Activated T-helper 17 cell treated with anti-CD3 and anti-CD28 coated beads, Interleukin-2, amount 50 U/mL, for 72 hours (primary cell): ENCODE results near the gene PLA2R1. TPM values are rescaled to one million over a fixed set of nuclear protein-coding genes. Genes with fewer than 3 reads are reported as not detected.

Experiments
- ATAC-seq: fragments of 150-1000 bp; cut with Tn5 transposase; replicated peaks from 2 replicates; pipeline ENCODE4 v1.10.0; 2021; ENCODE audit warnings: mild to moderate bottlenecking, moderate library complexity
- H3K27ac Mint-ChIP-seq: one replicate; pipeline ENCODE4 v1.8.0; 2022; ENCODE audit warnings: mixed read lengths
- H3K27me3 Mint-ChIP-seq: one replicate; pipeline ENCODE4 v1.8.0; 2022; ENCODE audit warnings: mixed read lengths
- H3K36me3 Mint-ChIP-seq: one replicate; pipeline ENCODE4 v1.8.0; 2022; ENCODE audit warnings: low read depth, mild to moderate bottlenecking, mixed read lengths
- H3K4me1 Mint-ChIP-seq: one replicate; pipeline ENCODE4 v1.8.0; 2022; ENCODE audit warnings: mixed read lengths
- H3K4me3 Mint-ChIP-seq: one replicate; pipeline ENCODE4 v1.8.0; 2022; ENCODE audit warnings: mild to moderate bottlenecking, mixed read lengths
- H3K9me3 Mint-ChIP-seq: one replicate; pipeline ENCODE4 v1.8.0; 2022; ENCODE audit warnings: mixed read lengths
- total RNA-seq, 2 donors: library from RNA; stranded (reverse); gene quantifications; one replicate each; pipeline ENCODE4 v1.2.3, GENCODE V29; 2022

PLA2R1 gene
- total RNA-seq, 2 donors from 2014 or later, result 0.02 TPM; not detected in 1

DNA sequence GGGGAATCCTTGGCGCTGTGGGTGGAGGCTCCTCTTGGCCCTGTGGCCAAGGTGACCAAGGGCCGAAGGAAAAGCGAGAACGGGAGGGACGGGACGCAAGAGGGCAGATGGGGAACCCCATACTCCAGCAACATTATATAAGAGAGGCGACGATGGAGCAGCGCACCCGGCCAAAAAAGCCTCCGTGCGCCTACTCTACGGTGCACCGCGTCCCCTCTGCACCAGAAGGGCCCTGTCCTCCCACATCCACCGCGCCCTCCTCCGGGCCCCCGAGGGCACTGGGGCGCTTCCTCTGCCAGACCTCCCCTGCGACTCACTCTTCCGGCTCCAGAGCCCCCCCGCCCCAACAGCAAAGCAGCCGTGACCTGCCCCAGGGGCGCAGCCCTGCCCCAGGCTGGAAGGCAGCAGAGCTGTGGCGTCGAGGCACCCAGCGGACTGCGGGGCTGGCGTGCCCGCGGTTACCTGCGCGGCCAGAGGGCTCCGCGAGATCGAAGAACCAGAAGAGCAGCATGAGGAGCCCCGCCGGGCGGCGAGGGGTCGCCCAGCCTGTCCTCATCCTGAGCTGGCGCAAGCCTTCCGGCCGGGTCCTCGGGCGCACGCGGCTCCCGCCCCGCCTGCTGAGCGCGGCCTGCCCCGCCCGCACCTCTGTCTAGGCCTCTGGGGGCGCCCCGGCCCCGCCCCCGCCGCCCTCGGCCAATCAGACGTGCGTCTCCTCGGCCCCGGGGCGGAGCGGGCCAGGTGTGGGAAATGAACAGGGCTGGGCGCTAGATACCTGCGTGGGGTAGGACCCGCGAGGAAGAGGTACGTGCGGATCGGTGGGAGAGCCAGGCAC, 158.1 kb downstream of the PLA2R1 start, which contains the start of gene LY75:
Gene LY75 (minus strand): TSS at position 630 of the 832 bp plus-strand sequence.
- Mint-ChIP-seq H3K4me3 (peak within 1 kb of the TSS; percentile 95), H3K9me3 (no peaks in the 10 kb centered on the region), H3K27me3 (no peaks in the 10 kb centered on the region), H3K4me1 (peaks cover 30% of the 10 kb centered on the region), H3K36me3 (peaks cover 48% of the 10 kb centered on the region), H3K27ac (peak within 1 kb of the TSS; percentile 97)
- ATAC-seq, result peak; percentile 79

DNA sequence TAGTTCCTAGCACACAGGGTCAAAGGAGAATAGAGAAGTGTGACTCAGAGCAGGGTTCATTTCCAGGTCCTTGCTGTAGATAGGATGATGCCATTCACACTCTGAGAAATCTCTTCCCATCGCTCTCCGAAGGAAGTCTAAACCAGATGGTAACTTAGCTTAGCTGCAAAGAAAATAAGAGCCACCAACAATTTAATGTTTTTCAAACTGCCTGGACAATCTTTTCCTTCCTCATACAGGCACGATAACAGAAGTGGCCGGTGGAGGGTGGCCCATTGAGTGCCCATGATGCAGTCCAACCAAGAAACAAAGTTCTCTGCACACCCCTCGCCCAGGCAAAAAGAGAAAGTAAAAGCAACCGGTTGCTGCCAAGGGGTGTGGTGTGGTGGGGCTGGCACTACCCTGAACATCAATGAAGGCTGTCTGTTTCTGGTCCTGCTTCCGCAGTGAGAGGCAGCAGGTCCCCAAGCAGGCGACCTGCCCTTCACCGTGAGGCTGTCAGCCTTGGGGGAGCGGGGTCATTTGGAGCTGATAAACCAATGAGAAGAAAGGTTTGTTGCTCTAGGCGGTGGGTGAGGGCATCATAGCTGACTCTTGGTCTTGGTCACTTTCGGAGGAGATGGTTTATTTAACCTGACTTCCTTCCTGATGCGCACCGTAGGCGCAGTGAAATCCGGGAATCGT, 158.8 kb downstream of the PLA2R1 start:
- Mint-ChIP-seq H3K9me3 (no peaks in the 10 kb centered on the region), H3K27me3 (no peaks in the 10 kb centered on the region), H3K4me1 (peaks cover 24% of the 10 kb centered on the region), H3K27ac (peak overlapping the region; percentile 97), H3K4me3 (peak overlapping the region; percentile 95), H3K36me3 (peaks cover 56% of the 10 kb centered on the region)
- peak; percentile 61 for ATAC-seq

- Mint-ChIP-seq H3K4me3 (peak overlapping the region; percentile 95), H3K27ac (peak overlapping the region; percentile 97), H3K4me1 (peaks cover 27% of the 10 kb centered on the region), H3K27me3 (no peaks in the 10 kb centered on the region), H3K36me3 (peaks cover 64% of the 10 kb centered on the region), H3K9me3 (no peaks in the 10 kb centered on the region)
- no peak for ATAC-seq
Observed at GRCh38 chr2:159902722-159903121, 159.7 kb downstream of the PLA2R1 start.

DNA sequence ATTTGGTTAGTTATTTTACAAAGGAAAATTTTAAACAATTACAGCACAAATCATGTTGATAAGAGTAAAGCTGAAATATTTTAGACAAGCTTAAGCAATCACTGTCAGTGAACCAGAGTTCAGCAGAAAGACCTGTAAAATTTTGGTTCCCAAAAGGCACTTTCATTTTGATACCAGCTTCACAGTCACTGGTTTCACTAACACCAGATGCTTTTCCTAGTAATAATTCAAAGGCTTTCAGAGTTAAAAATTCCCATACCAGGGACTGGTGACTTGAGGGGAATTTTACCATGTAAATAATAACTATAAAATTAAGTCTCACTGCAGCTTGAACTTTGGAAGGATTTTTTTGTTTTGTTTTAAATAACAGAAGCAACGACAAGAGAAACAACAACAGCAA, 162.1 kb downstream of the PLA2R1 start:
- Mint-ChIP-seq H3K4me1 (peaks cover 38% of the 10 kb centered on the region), H3K27me3 (no peaks in the 10 kb centered on the region), H3K4me3 (peak overlapping the region; percentile 95), H3K9me3 (no peaks in the 10 kb centered on the region), H3K27ac (no peak overlapping the region), H3K36me3 (peaks cover 88% of the 10 kb centered on the region)
- ATAC-seq, result no peak

DNA sequence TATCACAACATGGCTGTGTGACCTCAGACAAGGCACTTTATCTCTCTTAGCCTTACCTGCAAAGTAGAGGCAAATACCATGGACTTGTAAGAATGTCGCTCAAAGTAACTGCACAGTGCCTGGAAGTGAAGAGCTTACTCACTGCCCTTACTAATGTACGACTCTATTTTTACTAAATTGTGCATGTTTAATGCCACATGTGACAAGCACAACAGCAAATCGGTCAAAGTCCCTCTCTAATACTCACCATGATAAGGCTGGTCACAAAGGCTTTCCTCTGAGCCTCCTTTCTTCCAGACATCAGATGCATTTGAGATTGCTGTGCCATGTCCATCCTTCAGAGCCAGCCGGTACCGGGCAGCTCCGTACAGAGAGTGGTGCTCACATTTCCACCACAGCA, 164.0 kb downstream of the PLA2R1 start:
- peaks cover 2% of the 10 kb centered on the region for H3K9me3 Mint-ChIP-seq
- no peak for ATAC-seq
- H3K36me3 Mint-ChIP-seq, result peaks cover 94% of the 10 kb centered on the region
- H3K4me1 Mint-ChIP-seq, result peaks cover 56% of the 10 kb centered on the region
- H3K27me3 Mint-ChIP-seq, result no peaks in the 10 kb centered on the region
- H3K4me3 Mint-ChIP-seq, result peak overlapping the region; percentile 95
- no peak overlapping the region for H3K27ac Mint-ChIP-seq

- no peak for ATAC-seq
- Mint-ChIP-seq H3K36me3 (peaks cover 94% of the 10 kb centered on the region), H3K27ac (no peak overlapping the region), H3K27me3 (no peaks in the 10 kb centered on the region), H3K9me3 (peaks cover 3% of the 10 kb centered on the region), H3K4me1 (peaks cover 55% of the 10 kb centered on the region), H3K4me3 (peak overlapping the region; percentile 95)
Observed at GRCh38 chr2:159897720-159898119, 164.7 kb downstream of the PLA2R1 start.

DNA sequence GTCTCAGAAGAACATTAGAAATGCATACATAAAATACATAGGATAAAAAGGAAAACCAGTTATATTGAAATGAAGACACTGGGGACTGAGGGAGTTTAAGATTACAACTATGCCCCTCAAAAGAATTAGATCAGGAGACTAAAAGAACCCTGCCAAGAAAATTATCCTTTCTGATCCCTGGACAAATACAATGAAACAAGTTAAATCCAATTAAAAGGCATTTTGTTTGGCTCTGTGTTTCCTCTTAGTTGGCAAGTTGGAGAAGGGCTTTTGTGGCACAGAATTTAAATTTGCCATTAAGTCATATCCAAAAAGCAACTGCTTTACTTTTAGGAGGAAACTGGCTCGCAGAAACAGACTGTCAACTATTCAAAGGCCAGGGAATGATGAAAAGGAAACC, 165.3 kb downstream of the PLA2R1 start:
- H3K9me3 Mint-ChIP-seq, result peaks cover 3% of the 10 kb centered on the region
- H3K36me3 Mint-ChIP-seq, result peaks cover 94% of the 10 kb centered on the region
- H3K27me3 Mint-ChIP-seq, result no peaks in the 10 kb centered on the region
- H3K4me3 Mint-ChIP-seq, result peak overlapping the region; percentile 95
- H3K27ac Mint-ChIP-seq, result no peak overlapping the region
- no peak for ATAC-seq
- H3K4me1 Mint-ChIP-seq, result peaks cover 58% of the 10 kb centered on the region

DNA sequence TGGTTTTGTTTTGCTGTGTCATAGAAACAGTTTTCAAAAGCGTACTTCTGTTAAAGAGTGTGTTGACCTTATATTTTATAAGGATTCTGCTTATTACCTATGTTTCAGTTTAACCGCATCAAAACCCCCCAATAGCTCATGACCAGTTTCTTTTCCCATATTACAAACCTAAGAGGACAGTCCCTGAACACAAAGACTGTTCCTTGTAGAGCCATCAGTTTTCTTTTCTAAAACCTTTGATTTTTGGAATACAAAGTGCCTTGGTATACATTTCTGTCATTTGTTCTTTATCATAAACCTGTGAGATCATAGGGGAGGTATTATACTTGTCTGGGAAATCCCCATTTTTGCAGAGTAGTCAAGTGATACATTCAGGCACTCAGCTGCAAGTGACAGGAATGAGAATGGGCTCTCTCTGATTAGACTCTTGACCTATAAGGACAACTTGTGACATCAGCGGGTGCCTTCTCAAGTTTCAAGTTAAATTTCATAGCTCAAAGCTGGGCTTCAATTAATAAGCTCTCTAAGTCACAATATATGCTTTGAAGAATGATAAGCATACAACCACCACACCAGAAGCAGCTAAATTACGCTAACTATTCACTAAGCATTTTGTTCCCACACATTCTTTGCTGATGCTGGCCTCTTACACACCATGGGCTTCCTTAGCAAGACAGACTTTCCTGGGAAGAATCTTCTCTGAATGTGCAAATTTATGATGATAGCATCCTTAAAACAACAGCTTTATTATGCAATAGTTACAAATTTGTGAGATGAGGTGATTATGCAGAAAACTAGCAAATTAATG, 167.0 kb downstream of the PLA2R1 start:
- no peaks in the 10 kb centered on the region for H3K27me3 Mint-ChIP-seq
- H3K27ac Mint-ChIP-seq, result peak overlapping the region; percentile 78
- peaks cover 3% of the 10 kb centered on the region for H3K9me3 Mint-ChIP-seq
- peak overlapping the region; percentile 95 for H3K4me3 Mint-ChIP-seq
- peaks cover 62% of the 10 kb centered on the region for H3K4me1 Mint-ChIP-seq
- ATAC-seq, result peak; percentile 85
- H3K36me3 Mint-ChIP-seq, result peaks cover 89% of the 10 kb centered on the region

GRCh38 chr2:159894145-159894838, 168.1 kb downstream of the PLA2R1 start:
- Mint-ChIP-seq H3K4me1 (peaks cover 70% of the 10 kb centered on the region), H3K27ac (peak overlapping the region; percentile 78), H3K4me3 (no peak overlapping the region), H3K9me3 (peaks cover 3% of the 10 kb centered on the region), H3K36me3 (peaks cover 89% of the 10 kb centered on the region), H3K27me3 (no peaks in the 10 kb centered on the region)
- no peak for ATAC-seq

DNA sequence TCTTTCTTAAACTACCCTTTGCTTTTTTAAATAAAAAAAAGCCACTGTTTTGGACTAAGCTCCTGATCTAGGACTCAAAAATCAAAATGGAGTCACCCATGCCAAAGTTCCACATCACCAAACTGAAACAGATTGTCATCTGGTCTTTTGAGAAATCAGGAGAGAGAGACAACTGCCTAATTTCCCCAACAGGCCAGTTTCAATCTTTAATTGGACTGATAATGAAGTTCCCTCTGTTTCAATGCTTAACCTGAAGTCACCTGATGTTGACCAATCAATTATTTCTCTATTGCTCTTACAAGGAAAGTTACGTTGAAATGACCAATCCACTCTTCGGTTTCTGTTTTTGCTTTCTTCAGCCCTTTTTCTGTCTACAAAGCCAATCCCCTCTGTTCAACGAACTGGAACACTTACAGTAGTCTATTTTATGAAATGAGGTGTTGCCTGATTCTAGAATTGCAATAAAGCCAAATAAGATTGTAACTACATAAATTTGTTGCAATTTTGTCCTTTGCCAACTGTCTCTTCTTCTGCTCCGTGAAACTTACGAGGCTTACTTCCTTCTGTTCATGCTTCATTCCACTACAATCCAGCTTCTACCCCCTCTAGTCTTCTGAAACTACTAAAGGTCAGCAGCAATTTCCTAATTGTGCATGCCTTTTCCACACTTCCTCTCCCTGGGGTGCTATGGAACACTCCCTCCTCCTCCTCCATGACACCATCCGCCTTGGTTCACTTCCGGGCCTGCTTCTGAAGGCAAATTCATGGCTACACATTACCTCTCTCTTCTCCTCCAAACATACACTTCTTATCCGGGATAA, 169.2 kb downstream of the PLA2R1 start:
- Mint-ChIP-seq H3K4me1 (peaks cover 68% of the 10 kb centered on the region), H3K27me3 (no peaks in the 10 kb centered on the region), H3K36me3 (peaks cover 85% of the 10 kb centered on the region), H3K4me3 (no peak overlapping the region), H3K9me3 (peaks cover 3% of the 10 kb centered on the region), H3K27ac (peak overlapping the region; percentile 78)
- no peak for ATAC-seq

GRCh38 chr2:159891917-159892730, 170.3 kb downstream of the PLA2R1 start:
- H3K36me3 Mint-ChIP-seq, result peaks cover 85% of the 10 kb centered on the region
- peaks cover 60% of the 10 kb centered on the region for H3K4me1 Mint-ChIP-seq
- H3K27ac Mint-ChIP-seq, result peak overlapping the region; percentile 64
- H3K27me3 Mint-ChIP-seq, result no peaks in the 10 kb centered on the region
- ATAC-seq, result no peak
- peak overlapping the region; percentile 17 for H3K4me3 Mint-ChIP-seq
- peaks cover 3% of the 10 kb centered on the region for H3K9me3 Mint-ChIP-seq

- Mint-ChIP-seq H3K4me1 (peaks cover 55% of the 10 kb centered on the region), H3K27ac (peak overlapping the region; percentile 64), H3K27me3 (no peaks in the 10 kb centered on the region), H3K9me3 (peaks cover 3% of the 10 kb centered on the region), H3K4me3 (peak overlapping the region; percentile 34), H3K36me3 (peaks cover 85% of the 10 kb centered on the region)
- ATAC-seq, result no peak
Observed at GRCh38 chr2:159891267-159891588, 171.2 kb downstream of the PLA2R1 start.
